Caco-2 (cell line): Measurements from ENCODE around the gene NTHL1. TPM values are rescaled to one million over a fixed set of nuclear protein-coding genes. Genes with fewer than 3 reads are reported as not detected.

Experiments
- BruUV-seq: library from RNA; stranded (reverse); fragments of 400-500 nt; replicated peaks from 2 replicates; lab custom pipeline; 2021; lab: Mats Ljungman, UMichigan
- CTCF ChIA-PET: fragments of 300-600 bp; sonication (Branson Sonifier 250); formaldehyde crosslinking; loops from one replicate; lab custom pipeline; 2022; ENCODE audit warnings: antibody characterized with exemption; lab: Charles Lee
- POLR2A ChIA-PET: fragments of 300-600 bp; sonication (Branson Sonifier 250); formaldehyde crosslinking; loops from one replicate; lab custom pipeline; 2022; ENCODE audit warnings: antibody characterized with exemption; lab: Charles Lee
- DNase-seq, 2 experiments: peaks; one replicate each; pipeline versions ENCODE4 v3.0.0 to v3.0.0-alpha.2; 2020 to 2022
- H3K27me3 ChIP-seq: replicated peaks from 2 replicates; pipeline ENCODE4 v1.6.0; 2011; ENCODE audit warnings: low read length; ENCODE audit not compliant: control insufficient read depth, insufficient read depth
- H3K36me3 ChIP-seq: 2 replicates; pipeline ENCODE4 v1.5.1; 2011; ENCODE audit warnings: low read length; ENCODE audit not compliant: control insufficient read depth, insufficient read depth
- H3K4me1 ChIP-seq: fragments of 250-450 bp; sonication (Bioruptor Pico); 2 replicates; pipeline ENCODE4 v1.5.1; 2020; ENCODE audit warnings: mild to moderate bottlenecking
- H3K4me3 ChIP-seq: 2 replicates; pipeline ENCODE4 v1.5.1; 2011; ENCODE audit warnings: low read depth, mild to moderate bottlenecking, control low read depth, low read length
- H3K9me3 ChIP-seq: fragments of 250-450 bp; sonication (Bioruptor Pico); 2 replicates; pipeline ENCODE4 v1.5.1; 2020; ENCODE audit warnings: mild to moderate bottlenecking, moderate library complexity
- H3K27ac Mint-ChIP-seq: one replicate; pipeline ENCODE4 v1.8.0; 2022; ENCODE audit warnings: mixed read lengths; ENCODE audit not compliant: unreplicated experiment
- H3K27me3 Mint-ChIP-seq: one replicate; pipeline ENCODE4 v1.8.0; 2022; ENCODE audit warnings: mixed read lengths; ENCODE audit not compliant: insufficient read depth, unreplicated experiment
- H3K36me3 Mint-ChIP-seq: one replicate; pipeline ENCODE4 v1.8.0; 2022; ENCODE audit warnings: mild to moderate bottlenecking, mixed read lengths; ENCODE audit not compliant: insufficient read depth, unreplicated experiment
- H3K4me1 Mint-ChIP-seq: one replicate; pipeline ENCODE4 v1.8.0; 2022; ENCODE audit warnings: low read depth, mixed read lengths; ENCODE audit not compliant: unreplicated experiment
- H3K4me3 Mint-ChIP-seq: one replicate; pipeline ENCODE4 v1.8.0; 2022; ENCODE audit warnings: mild to moderate bottlenecking, moderate library complexity, mixed read lengths; ENCODE audit not compliant: unreplicated experiment
- H3K9me3 Mint-ChIP-seq: one replicate; pipeline ENCODE4 v1.8.0; 2022; ENCODE audit warnings: mixed read lengths; ENCODE audit not compliant: unreplicated experiment
- intact Hi-C: fragments of 100-400 bp; cut with micrococcal nuclease; formaldehyde crosslinking; loops from one replicate; pipeline ENCODE4 v1.10.0; 2022; ENCODE audit not compliant: unreplicated experiment
- total RNA-seq: library from RNA; stranded (reverse); gene quantifications from 2 replicates; pipeline ENCODE4 v1.2.3, GENCODE V29; 2022
- TF ChIP-seq, protein P1 (sequence below), 2 experiments: fragments of 200-600 bp in 1 of 2; IDR thresholded peaks; 1 replicate in 1 of 2; 2 replicates in 1 of 2; pipeline versions ENCODE4 v1.5.1 to v1.8.0; 2011 to 2022; ENCODE audit warnings: antibody characterized with exemption in 1 of 2, control low read depth in 1 of 2, inconsistent platforms in 1 of 2, low read depth in 1 of 2, low read length in 1 of 2, mild to moderate bottlenecking in 1 of 2, moderate library complexity in 1 of 2; ENCODE audit not compliant: insufficient read depth in 1 of 2, severe bottlenecking in 1 of 2, unreplicated experiment in 1 of 2

Gene NTHL1
- total RNA-seq, 1 experiment from 2014 or later: 38.6 TPM

DNA sequence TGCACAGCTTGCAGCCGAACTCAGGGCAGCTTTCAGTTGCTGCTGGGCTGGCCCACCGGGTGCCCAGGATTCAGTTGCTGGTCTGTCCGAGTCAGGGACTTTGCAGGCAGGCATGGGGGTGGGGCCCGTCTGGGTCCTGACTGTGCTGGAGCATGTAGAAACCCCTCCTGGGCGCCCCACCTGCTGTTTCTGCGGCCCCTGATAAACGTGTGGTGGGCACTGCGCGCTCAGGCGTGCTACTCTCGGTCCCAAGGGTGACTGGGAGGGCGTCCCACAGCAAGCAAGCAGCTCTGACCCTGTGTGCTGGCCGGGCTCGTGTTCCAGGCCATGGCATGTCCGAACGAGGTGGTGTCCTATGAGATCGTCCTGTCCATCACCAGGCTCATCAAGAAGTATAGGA is 12.7 kb upstream of the NTHL1 start:
- Mint-ChIP-seq H3K4me3 (no peak overlapping the region), H3K27ac (no peak overlapping the region), H3K9me3 (no peaks in the 10 kb centered on the region), H3K27me3 (no peaks in the 10 kb centered on the region), H3K36me3 (peaks cover 16% of the 10 kb centered on the region), H3K4me1 (no peaks in the 10 kb centered on the region)
- CTCF ChIA-PET: no interaction called here
- Histone ChIP-seq H3K9me3 (no peaks in the 10 kb centered on the region), H3K4me1 (no peaks in the 10 kb centered on the region), H3K4me3 (no peak overlapping the region), H3K27me3 (no peaks in the 10 kb centered on the region), H3K36me3 (no peaks in the 10 kb centered on the region)
- TF ChIP-seq, protein P1, sequence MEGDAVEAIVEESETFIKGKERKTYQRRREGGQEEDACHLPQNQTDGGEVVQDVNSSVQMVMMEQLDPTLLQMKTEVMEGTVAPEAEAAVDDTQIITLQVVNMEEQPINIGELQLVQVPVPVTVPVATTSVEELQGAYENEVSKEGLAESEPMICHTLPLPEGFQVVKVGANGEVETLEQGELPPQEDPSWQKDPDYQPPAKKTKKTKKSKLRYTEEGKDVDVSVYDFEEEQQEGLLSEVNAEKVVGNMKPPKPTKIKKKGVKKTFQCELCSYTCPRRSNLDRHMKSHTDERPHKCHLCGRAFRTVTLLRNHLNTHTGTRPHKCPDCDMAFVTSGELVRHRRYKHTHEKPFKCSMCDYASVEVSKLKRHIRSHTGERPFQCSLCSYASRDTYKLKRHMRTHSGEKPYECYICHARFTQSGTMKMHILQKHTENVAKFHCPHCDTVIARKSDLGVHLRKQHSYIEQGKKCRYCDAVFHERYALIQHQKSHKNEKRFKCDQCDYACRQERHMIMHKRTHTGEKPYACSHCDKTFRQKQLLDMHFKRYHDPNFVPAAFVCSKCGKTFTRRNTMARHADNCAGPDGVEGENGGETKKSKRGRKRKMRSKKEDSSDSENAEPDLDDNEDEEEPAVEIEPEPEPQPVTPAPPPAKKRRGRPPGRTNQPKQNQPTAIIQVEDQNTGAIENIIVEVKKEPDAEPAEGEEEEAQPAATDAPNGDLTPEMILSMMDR (IDR thresholded peaks at IDR 0.05; ENCODE audit: insufficient read depth in 1 of 2, low read depth in 1 of 2, low read length in 1 of 2, severe bottlenecking in 1 of 2, unreplicated experiment in 1 of 2): no peak
- DNase-seq: no peak
- intact Hi-C loops: no loop called here
- POLR2A ChIA-PET: no interaction called here
- no TSS peak for BruUV-seq

DNA sequence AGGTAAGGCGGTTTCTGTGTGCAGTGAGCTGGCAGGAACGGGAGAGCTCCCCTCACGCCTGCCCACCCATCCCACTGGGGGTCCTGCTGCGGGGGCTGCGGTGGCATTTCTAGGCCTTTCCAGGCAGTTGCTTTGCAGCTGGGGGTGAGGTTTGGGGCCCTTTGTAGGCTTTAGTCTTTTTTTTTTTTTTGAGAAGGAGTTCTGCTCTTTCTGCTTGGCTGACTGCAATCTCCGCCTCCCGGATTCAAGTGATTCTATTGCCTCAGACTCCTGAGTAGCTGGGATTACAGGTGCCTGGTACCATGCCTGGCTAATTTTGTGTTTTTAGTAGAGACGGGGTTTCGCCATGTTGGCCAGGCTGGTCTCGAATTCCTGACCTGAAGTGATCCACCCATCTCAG is 11.2 kb upstream of the NTHL1 start:
- no peak overlapping the region for H3K4me3 Mint-ChIP-seq
- CTCF ChIA-PET: interaction anchor here (0.7 kb wide), 1 partner anchor 24 kb away, joined by 3 read pairs; no protein-coding TSS in a partner anchor
- H3K9me3 Mint-ChIP-seq: no peaks in the 10 kb centered on the region
- peaks cover 16% of the 10 kb centered on the region for H3K36me3 Mint-ChIP-seq
- POLR2A ChIA-PET: no interaction called here
- BruUV-seq: no TSS peak
- Histone ChIP-seq H3K4me1 (no peaks in the 10 kb centered on the region), H3K36me3 (no peaks in the 10 kb centered on the region), H3K4me3 (no peak overlapping the region), H3K27me3 (no peaks in the 10 kb centered on the region), H3K9me3 (no peaks in the 10 kb centered on the region)
- TF ChIP-seq, protein P1 (IDR thresholded peaks at IDR 0.05; ENCODE audit: insufficient read depth in 1 of 2, low read depth in 1 of 2, low read length in 1 of 2, severe bottlenecking in 1 of 2, unreplicated experiment in 1 of 2): no peak
- no peaks in the 10 kb centered on the region for H3K4me1 Mint-ChIP-seq
- DNase-seq: no peak
- no peak overlapping the region for H3K27ac Mint-ChIP-seq
- intact Hi-C loops: no loop called here
- H3K27me3 Mint-ChIP-seq: no peaks in the 10 kb centered on the region

- H3K27me3 Mint-ChIP-seq: no peaks in the 10 kb centered on the region
- POLR2A ChIA-PET: no interaction called here
- no TSS peak for BruUV-seq
These were observed 10.8 kb upstream of the NTHL1 start for GRCh38 chr16:2058420-2058819.

More at GRCh38 chr16:2058420-2058819, 10.8 kb upstream of the NTHL1 start:
- Mint-ChIP-seq H3K36me3 (peaks cover 16% of the 10 kb centered on the region), H3K9me3 (no peaks in the 10 kb centered on the region), H3K4me3 (no peak overlapping the region), H3K27ac (no peak overlapping the region), H3K4me1 (no peaks in the 10 kb centered on the region)
- no peak for DNase-seq
- TF ChIP-seq, protein P1 (IDR thresholded peaks at IDR 0.05; ENCODE audit: insufficient read depth in 1 of 2, low read depth in 1 of 2, low read length in 1 of 2, severe bottlenecking in 1 of 2, unreplicated experiment in 1 of 2): no peak
- CTCF ChIA-PET: interaction anchor here (0.7 kb wide), 1 partner anchor 23 kb away, joined by 3 read pairs; no protein-coding TSS in a partner anchor
- no peak overlapping the region for H3K4me3 ChIP-seq
- no peaks in the 10 kb centered on the region for H3K27me3 ChIP-seq
- no peaks in the 10 kb centered on the region for H3K36me3 ChIP-seq
- no peaks in the 10 kb centered on the region for H3K4me1 ChIP-seq
- H3K9me3 ChIP-seq: no peaks in the 10 kb centered on the region
- intact Hi-C loops: no loop called here
